OCI-LY1 (cell line): Measurements from ENCODE around the gene HMG20B.

ENCODE experiments used
- CTCF ChIP-seq: fragments of 200-600 bp; sonication (generic), shearing (Covaris generic); IDR thresholded peaks from 2 replicates; pipeline ENCODE4 v1.5.1; 2017; ENCODE audit warnings: mild to moderate bottlenecking, antibody characterized with exemption, low read length, moderate library complexity, mixed read lengths
- EZH2 ChIP-seq: fragments of 200-600 bp; sonication (generic), shearing (Covaris generic); IDR thresholded peaks from 2 replicates; pipeline ENCODE4 v1.8.0; 2017; ENCODE audit warnings: borderline replicate concordance, mixed run types, mild to moderate bottlenecking, antibody characterized with exemption, low read length, moderate library complexity, mixed read lengths

DNA sequence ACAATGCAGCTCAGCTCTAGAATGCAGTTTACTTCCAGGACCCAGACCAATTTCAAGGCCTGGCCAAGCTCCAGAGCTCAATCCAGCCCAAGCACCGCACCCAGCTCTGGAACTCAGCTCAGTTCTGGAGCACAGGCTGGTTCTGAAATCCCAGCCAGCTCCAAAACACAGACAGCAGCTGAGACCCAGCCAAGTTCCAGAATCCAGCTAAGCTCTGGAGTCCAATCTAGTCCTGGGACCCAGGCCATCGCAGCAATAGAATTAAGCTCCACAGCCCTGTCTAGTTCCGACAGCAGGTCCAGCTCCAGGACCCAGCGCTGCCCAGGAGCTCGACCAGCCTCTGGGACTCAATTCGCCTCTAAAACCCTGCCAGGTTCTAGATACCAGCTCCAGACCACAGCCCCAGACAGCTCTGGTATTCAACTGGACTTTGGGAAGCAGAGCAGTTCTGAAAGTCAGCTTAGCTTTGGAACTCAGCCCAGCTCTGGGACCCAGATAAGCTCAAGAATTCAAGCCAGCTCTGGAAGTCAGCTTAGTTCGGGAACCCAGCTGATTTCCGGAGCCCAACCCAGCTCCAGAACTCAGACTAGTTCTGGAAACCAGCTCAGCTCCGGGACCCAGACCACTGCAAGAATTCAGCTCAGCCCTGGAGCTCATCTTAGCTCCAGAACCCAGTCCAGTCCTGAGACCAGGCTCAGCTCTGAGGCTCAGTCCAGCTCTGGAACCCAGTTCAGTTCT lies 19.3 kb downstream of the HMG20B start:
- TF ChIP-seq CTCF, result no peak
- no peak for TF ChIP-seq EZH2
